Aorta (tissue), 5 donors: Measurements from ENCODE around the gene CCR3. TPM values are rescaled to one million over a fixed set of nuclear protein-coding genes. Genes with fewer than 3 reads are reported as not detected.
A peak's percentile ranks its signal among the peaks of the same experiment; 100 is the strongest.
"Not testable (repeated sequence)": the region's sequence is repeated elsewhere in the genome, so short reads cannot be mapped to it uniquely, and the experiment has no call there.

Experiments
- ATAC-seq: fragments of 200-7000 bp; cut with Tn5 transposase; one replicate; pipeline ENCODE4 v1.9.1; 2022; ENCODE audit warnings: moderate library complexity; ENCODE audit not compliant: low FRiP score
- DNase-seq, 2 donors: peaks; one replicate each; pipeline ENCODE4 v3.0.0-alpha.2; 2020
- H3K27ac ChIP-seq, 2 donors: one replicate each; pipeline ENCODE4 v1.5.1; 2013; ENCODE audit warnings: low read length in 2 of 2, mild to moderate bottlenecking in 2 of 2, moderate library complexity in 2 of 2, control low read depth in 1 of 2, inconsistent platforms in 1 of 2, low read depth in 1 of 2
- H3K27me3 ChIP-seq, 2 donors: one replicate each; pipeline ENCODE4 v1.6.1; 2013; ENCODE audit warnings: control low read depth in 1 of 2, low read length in 1 of 2, mild to moderate bottlenecking in 1 of 2, moderate library complexity in 1 of 2; ENCODE audit not compliant: insufficient read depth in 2 of 2, control insufficient read depth in 1 of 2
- H3K36me3 ChIP-seq, 2 donors: one replicate each; pipeline ENCODE4 v1.6.1; 2013; ENCODE audit warnings: control low read depth in 1 of 2, low read length in 1 of 2, mild to moderate bottlenecking in 1 of 2; ENCODE audit not compliant: insufficient read depth in 2 of 2, control insufficient read depth in 1 of 2
- H3K4me1 ChIP-seq, 2 donors: one replicate each; pipeline ENCODE4 v1.6.1; 2013; ENCODE audit warnings: low read length in 2 of 2, control low read depth in 1 of 2, mild to moderate bottlenecking in 1 of 2, moderate library complexity in 1 of 2; ENCODE audit not compliant: insufficient read depth in 2 of 2, control insufficient read depth in 1 of 2
- H3K4me3 ChIP-seq, 2 donors: one replicate each; pipeline ENCODE4 v1.5.1; 2013; ENCODE audit warnings: low read length in 2 of 2, control low read depth in 1 of 2, mild to moderate bottlenecking in 1 of 2
- H3K9me3 ChIP-seq: one replicate; pipeline ENCODE4 v1.6.1; 2013; ENCODE audit warnings: mild to moderate bottlenecking, low read length; ENCODE audit not compliant: control insufficient read depth
- WGBS, 2 donors: extraction: QIAGEN DNeasy Blood & Tissue Kit; methylation state at CpG; one replicate each; pipeline ENCODE4 v1.1.7; 2013; 5-methylcytosine and 5-hydroxymethylcytosine counted together
- intact Hi-C, 2 donors: fragments of 100-400 bp; cut with DNase I; formaldehyde crosslinking; loops; one replicate each; pipeline versions ENCODE4 v1.14.2 to v1.15.0; 2022
- polyA plus RNA-seq, 2 donors: library from polyadenylated mRNA; stranded (reverse); fragments of 200-250 nt; gene quantifications; one replicate each; pipeline ENCODE4 v1.2.3, GENCODE V29; 2013
- total RNA-seq, 2 donors: library from RNA; stranded (reverse); fragmentation: NEBNext Ultra II Directional; extraction: Animal tissue kit (Norgen Biotek cat#: 25700); gene quantifications; one replicate each; pipeline ENCODE4 v1.2.1, GENCODE V29; 2021
- donor health status: healthy with polysubstance abuse.
- donor health status: Bipolar disorder and iron deficiency.
- donor health status: DM: no; HTN: no; CAD: no.
- donor health status: DM: no; HTN: no; CAD: no.
- donor health status: DM: yes; HTN: yes; CAD: no.

CCR3 gene
- total and polyA plus RNA-seq, 4 donors, result 0.29 TPM; not detected in 3

- no peak overlapping the region for H3K27ac ChIP-seq
- no peaks in the 10 kb centered on the region for H3K9me3 ChIP-seq
- no peak for ATAC-seq
- no peaks in the 10 kb centered on the region for H3K36me3 ChIP-seq
- no peaks in the 10 kb centered on the region for H3K27me3 ChIP-seq
- H3K4me1 ChIP-seq, result no peaks in the 10 kb centered on the region
- no peak for DNase-seq
- intact Hi-C loops, result no loop called here
- WGBS, 2 donors, result 61 to 62% methylated on average over 2 of the region's 2 CpGs
- H3K4me3 ChIP-seq, result no peak overlapping the region
Observed at GRCh38 chr3:46205286-46205960, 36.8 kb upstream of the CCR3 start.

- no peaks in the 10 kb centered on the region for H3K4me1 ChIP-seq
Observed at GRCh38 chr3:46206282-46207015, 35.8 kb upstream of the CCR3 start.

GRCh38 chr3:46207514-46207913 lies 34.7 kb upstream of the CCR3 start:
- ATAC-seq, H3K27me3 ChIP-seq, H3K9me3 ChIP-seq, H3K4me1 ChIP-seq, DNase-seq, intact Hi-C loops, H3K36me3 ChIP-seq, H3K27ac ChIP-seq, H3K4me3 ChIP-seq: not testable (repeated sequence)
- 87 to 91% methylated on average over 6 of the region's 6 CpGs for WGBS, 2 donors

More at GRCh38 chr3:46206282-46207015, 35.8 kb upstream of the CCR3 start:
- ATAC-seq, result no peak
- DNase-seq, result no peak
- no peaks in the 10 kb centered on the region for H3K36me3 ChIP-seq
- H3K9me3 ChIP-seq, result no peaks in the 10 kb centered on the region
- intact Hi-C loops, result no loop called here
- no peak overlapping the region for H3K4me3 ChIP-seq
- no peak overlapping the region for H3K27ac ChIP-seq
- 61% methylated on average over 6 of the region's 6 CpGs for WGBS, 2 donors
- no peaks in the 10 kb centered on the region for H3K27me3 ChIP-seq

GRCh38 chr3:46208167-46208704 lies 34.0 kb upstream of the CCR3 start, which contains the start of gene CCR1:
CCR1 (minus strand) TSS chr3:46208313; CDS start chr3:46204313, 4,000 bp downstream.
- Histone ChIP-seq H3K9me3 (no peaks in the 10 kb centered on the region), H3K27me3 (no peaks in the 10 kb centered on the region), H3K4me1 (no peaks in the 10 kb centered on the region), H3K4me3 (no peak within 1 kb of the TSS), H3K27ac (no peak within 1 kb of the TSS), H3K36me3 (no peaks in the 10 kb centered on the region)
- intact Hi-C loops, result no loop called here
- ATAC-seq, result peak; percentile 68
- 25 to 29% methylated on average over 3 of the region's 3 CpGs for WGBS, 2 donors
- DNase-seq, result peak in 1 of 2 donors; percentile 73

- DNase-seq (no peak), ATAC-seq (no peak)
- Histone ChIP-seq H3K9me3 (no peaks in the 10 kb centered on the region), H3K4me3 (no peak overlapping the region), H3K27me3 (no peaks in the 10 kb centered on the region), H3K36me3 (no peaks in the 10 kb centered on the region), H3K27ac (no peak overlapping the region), H3K4me1 (no peaks in the 10 kb centered on the region)
- intact Hi-C loops, result no loop called here
- 46 to 67% methylated on average over 2 of the region's 2 CpGs for WGBS, 2 donors
Observed at GRCh38 chr3:46209053-46209452, 33.2 kb upstream of the CCR3 start.

- Histone ChIP-seq H3K4me1 (no peaks in the 10 kb centered on the region), H3K4me3 (no peak overlapping the region), H3K9me3 (no peaks in the 10 kb centered on the region), H3K27ac (no peak overlapping the region), H3K36me3 (no peaks in the 10 kb centered on the region), H3K27me3 (no peaks in the 10 kb centered on the region)
- no peak for ATAC-seq
- 74 to 78% methylated on average over 3 of the region's 3 CpGs for WGBS, 2 donors
- DNase-seq, result no peak
- intact Hi-C loops, result no loop called here
Observed at GRCh38 chr3:46209746-46210470, 32.4 kb upstream of the CCR3 start.

GRCh38 chr3:46212101-46212500 lies 30.2 kb upstream of the CCR3 start:
- Histone ChIP-seq H3K4me1 (no peaks in the 10 kb centered on the region), H3K27ac (no peak overlapping the region), H3K27me3 (no peaks in the 10 kb centered on the region), H3K36me3 (no peaks in the 10 kb centered on the region), H3K9me3 (peaks cover 1% of the 10 kb centered on the region), H3K4me3 (no peak overlapping the region)
- ATAC-seq (no peak), DNase-seq (no peak)
- intact Hi-C loops, result no loop called here
- 74 to 88% methylated on average over 6 of the region's 6 CpGs for WGBS, 2 donors

- ATAC-seq, result no peak
- Histone ChIP-seq H3K36me3 (no peaks in the 10 kb centered on the region), H3K9me3 (peaks cover 1% of the 10 kb centered on the region), H3K4me1 (no peaks in the 10 kb centered on the region), H3K27me3 (no peaks in the 10 kb centered on the region), H3K27ac (no peak overlapping the region), H3K4me3 (no peak overlapping the region)
- intact Hi-C loops, result no loop called here
- 58 to 63% methylated on average over 4 of the region's 4 CpGs for WGBS, 2 donors
- no peak for DNase-seq
Observed at GRCh38 chr3:46213201-46213600, 29.1 kb upstream of the CCR3 start.
